Smooth muscle cell (in vitro differentiated cells): Measurements from ENCODE around the gene CNNM4. TPM values are rescaled to one million over a fixed set of nuclear protein-coding genes. Genes with fewer than 3 reads are reported as not detected.

ENCODE experiments used
- DNase-seq: peaks from one replicate; lab custom pipeline; 2025; ENCODE audit not compliant: unreplicated experiment; lab: John Stamatoyannopoulos, UW
- H2AFZ ChIP-seq: fragments of 200-600 bp; sonication (generic); 2 replicates; pipeline ENCODE4 v1.6.0; 2016; ENCODE audit warnings: antibody characterized with exemption, low read depth, mild to moderate bottlenecking
- H3F3A ChIP-seq: fragments of 200-600 bp; sonication (generic); 2 replicates; pipeline ENCODE4 v1.6.0; 2017; ENCODE audit warnings: antibody characterized with exemption, low read depth
- H3K27ac ChIP-seq: fragments of 200-600 bp; sonication (generic); 2 replicates; pipeline ENCODE4 v1.5.1; 2016; ENCODE audit warnings: low read depth, mild to moderate bottlenecking
- H3K27me3 ChIP-seq: fragments of 200-600 bp; sonication (generic); 2 replicates; pipeline ENCODE4 v1.6.1; 2016; ENCODE audit warnings: low read depth, mild to moderate bottlenecking
- H3K36me3 ChIP-seq: fragments of 200-600 bp; sonication (generic); 2 replicates; pipeline ENCODE4 v1.5.1; 2016; ENCODE audit warnings: low read depth
- H3K4me1 ChIP-seq: fragments of 200-600 bp; sonication (generic); 2 replicates; pipeline ENCODE4 v1.5.1; 2016; ENCODE audit warnings: low read depth
- H3K4me2 ChIP-seq: fragments of 200-600 bp; sonication (generic); 2 replicates; pipeline ENCODE4 v1.6.0; 2016; ENCODE audit warnings: mild to moderate bottlenecking
- H3K4me3 ChIP-seq: fragments of 200-600 bp; sonication (generic); 2 replicates; pipeline ENCODE4 v1.5.1; 2016; ENCODE audit warnings: mild to moderate bottlenecking
- H3K79me2 ChIP-seq: fragments of 200-600 bp; sonication (generic); 2 replicates; pipeline ENCODE4 v1.6.0; 2016; ENCODE audit warnings: low read depth, mild to moderate bottlenecking
- H3K9ac ChIP-seq: fragments of 200-600 bp; sonication (generic); 2 replicates; pipeline ENCODE4 v1.6.0; 2016; ENCODE audit warnings: low read depth
- H3K9me3 ChIP-seq: fragments of 200-600 bp; sonication (generic); replicated peaks from 2 replicates; pipeline ENCODE4 v1.5.1; 2016; ENCODE audit warnings: low read depth
- H4K20me1 ChIP-seq: fragments of 200-600 bp; sonication (generic); 2 replicates; pipeline ENCODE4 v1.6.0; 2016; ENCODE audit warnings: low read depth
- WGBS: methylation state at CpG from one replicate; pipeline ENCODE4 v1.1.7; 2016; ENCODE audit warnings: low lambda C conversion rate; 5-methylcytosine and 5-hydroxymethylcytosine counted together
- polyA plus RNA-seq: library from polyadenylated mRNA; unstranded; fragments of >200 nt; fragmentation: Nextera tagmentation; extraction: Ambion mirVana; gene quantifications from 2 replicates; pipeline ENCODE4 v1.2.1, GENCODE V29; 2016
- total RNA-seq: library from RNA; depleted of rRNA; stranded (reverse); fragments of >200 nt; gene quantifications from 2 replicates; pipeline ENCODE4 v1.2.3, GENCODE V29; 2014
- TF ChIP-seq, protein P1 (sequence below): fragments of 200-600 bp; sonication (generic); IDR thresholded peaks from 2 replicates; pipeline ENCODE4 v1.5.1; 2017; ENCODE audit warnings: borderline replicate concordance, mild to moderate bottlenecking, antibody characterized with exemption; ENCODE audit not compliant: insufficient read depth, poor library complexity, severe bottlenecking

Gene CNNM4
- total RNA-seq: 4.4 and 7.2 TPM in 2 replicates
- 9.3 and 10.1 TPM in 2 replicates for polyA plus RNA-seq

- H2AFZ ChIP-seq: peak within 1 kb of the TSS; percentile 66
- H3F3A ChIP-seq: no peaks in the 10 kb centered on the region
- peaks cover 31% of the 10 kb centered on the region for H3K79me2 ChIP-seq
- DNase-seq: peak; percentile 86
- no peak within 1 kb of the TSS for H3K27ac ChIP-seq
- H3K27me3 ChIP-seq: no peaks in the 10 kb centered on the region
- H3K36me3 ChIP-seq: no peaks in the 10 kb centered on the region
- H3K9ac ChIP-seq: peak within 1 kb of the TSS; percentile 27
- TF ChIP-seq, protein P1, sequence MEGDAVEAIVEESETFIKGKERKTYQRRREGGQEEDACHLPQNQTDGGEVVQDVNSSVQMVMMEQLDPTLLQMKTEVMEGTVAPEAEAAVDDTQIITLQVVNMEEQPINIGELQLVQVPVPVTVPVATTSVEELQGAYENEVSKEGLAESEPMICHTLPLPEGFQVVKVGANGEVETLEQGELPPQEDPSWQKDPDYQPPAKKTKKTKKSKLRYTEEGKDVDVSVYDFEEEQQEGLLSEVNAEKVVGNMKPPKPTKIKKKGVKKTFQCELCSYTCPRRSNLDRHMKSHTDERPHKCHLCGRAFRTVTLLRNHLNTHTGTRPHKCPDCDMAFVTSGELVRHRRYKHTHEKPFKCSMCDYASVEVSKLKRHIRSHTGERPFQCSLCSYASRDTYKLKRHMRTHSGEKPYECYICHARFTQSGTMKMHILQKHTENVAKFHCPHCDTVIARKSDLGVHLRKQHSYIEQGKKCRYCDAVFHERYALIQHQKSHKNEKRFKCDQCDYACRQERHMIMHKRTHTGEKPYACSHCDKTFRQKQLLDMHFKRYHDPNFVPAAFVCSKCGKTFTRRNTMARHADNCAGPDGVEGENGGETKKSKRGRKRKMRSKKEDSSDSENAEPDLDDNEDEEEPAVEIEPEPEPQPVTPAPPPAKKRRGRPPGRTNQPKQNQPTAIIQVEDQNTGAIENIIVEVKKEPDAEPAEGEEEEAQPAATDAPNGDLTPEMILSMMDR: no peak
- peak within 1 kb of the TSS; percentile 53 for H3K4me3 ChIP-seq
- WGBS: 8% methylated on average over 48 of the region's 62 CpGs
- H3K9me3 ChIP-seq: no peaks in the 10 kb centered on the region
- H3K4me2 ChIP-seq: peak within 1 kb of the TSS; percentile 94
- peaks cover 43% of the 10 kb centered on the region for H3K4me1 ChIP-seq
- H4K20me1 ChIP-seq: peaks cover 19% of the 10 kb centered on the region
These were observed at the start of gene CNNM4 for GRCh38 chr2:96760036-96760985. TSS of gene CNNM4 (plus strand) at chr2:96760902. CDS start at chr2:96761000, 98 bp downstream.

- Histone ChIP-seq H3F3A (no peaks in the 10 kb centered on the region), H3K27me3 (no peaks in the 10 kb centered on the region), H2AFZ (no peak overlapping the region), H3K36me3 (peaks cover 15% of the 10 kb centered on the region), H3K27ac (no peak overlapping the region), H3K9ac (no peak overlapping the region), H3K79me2 (no peaks in the 10 kb centered on the region), H3K4me2 (no peak overlapping the region), H3K4me3 (no peak overlapping the region), H4K20me1 (no peaks in the 10 kb centered on the region), H3K9me3 (no peaks in the 10 kb centered on the region), H3K4me1 (no peaks in the 10 kb centered on the region)
- 95% methylated on average over 3 of the region's 3 CpGs for WGBS
- DNase-seq: no peak
- TF ChIP-seq, protein P1: no peak
These were observed 49.7 kb upstream of the CNNM4 start for GRCh38 chr2:96710985-96711384.

- Histone ChIP-seq H3K36me3 (peaks cover 12% of the 10 kb centered on the region), H4K20me1 (no peaks in the 10 kb centered on the region), H3K9ac (no peak overlapping the region), H3F3A (no peaks in the 10 kb centered on the region), H2AFZ (no peak overlapping the region), H3K4me1 (no peaks in the 10 kb centered on the region), H3K4me3 (no peak overlapping the region), H3K79me2 (no peaks in the 10 kb centered on the region), H3K27me3 (no peaks in the 10 kb centered on the region), H3K27ac (no peak overlapping the region), H3K4me2 (no peak overlapping the region), H3K9me3 (no peaks in the 10 kb centered on the region)
- TF ChIP-seq, protein P1: no peak
- no peak for DNase-seq
- 93% methylated on average over 5 of the region's 5 CpGs for WGBS
These were observed 45.0 kb upstream of the CNNM4 start for GRCh38 chr2:96715658-96716057.
